BLaER1 (cell line): Measurements from ENCODE around the gene GPAT3.

ENCODE experiments used
- H3K27ac ChIP-seq: shearing (Covaris generic); formaldehyde crosslinking; 2 replicates; pipeline ENCODE4 v1.8.1; 2022
- H3K27me3 ChIP-seq: shearing (Covaris generic); formaldehyde crosslinking; 2 replicates; pipeline ENCODE4 v1.8.1; 2022
- H3K36me3 ChIP-seq: shearing (Covaris generic); formaldehyde crosslinking; 2 replicates; pipeline ENCODE4 v1.8.1; 2022
- H3K4me1 ChIP-seq: shearing (Covaris generic); formaldehyde crosslinking; 2 replicates; pipeline ENCODE4 v1.8.1; 2022
- H3K4me2 ChIP-seq: shearing (Covaris generic); formaldehyde crosslinking; 2 replicates; pipeline ENCODE4 v1.8.1; 2022
- H3K4me3 ChIP-seq: shearing (Covaris generic); formaldehyde crosslinking; 2 replicates; pipeline ENCODE4 v1.8.1; 2022
- H3K9ac ChIP-seq: shearing (Covaris generic); formaldehyde crosslinking; 2 replicates; pipeline ENCODE4 v1.8.1; 2022
- H3K9me3 ChIP-seq: shearing (Covaris generic); formaldehyde crosslinking; 2 replicates; pipeline ENCODE4 v1.8.1; 2022
- H4K20me1 ChIP-seq: shearing (Covaris generic); formaldehyde crosslinking; 2 replicates; pipeline ENCODE4 v1.8.1; 2022
- Cebpa-rat ChIP-seq: shearing (Covaris generic); IDR thresholded peaks from 2 replicates; pipeline ENCODE4 v1.8.1; 2022

Gene GPAT3

GRCh38 chr4:83636930-83637329 is 101.0 kb downstream of the GPAT3 start:
- no peak overlapping the region for H3K27ac ChIP-seq
- no peaks in the 10 kb centered on the region for H3K9me3 ChIP-seq
- no peak overlapping the region for H3K9ac ChIP-seq
- no peak overlapping the region for H3K4me3 ChIP-seq
- H3K4me1 ChIP-seq: no peaks in the 10 kb centered on the region
- H4K20me1 ChIP-seq: no peaks in the 10 kb centered on the region
- H3K4me2 ChIP-seq: no peak overlapping the region
- no peaks in the 10 kb centered on the region for H3K27me3 ChIP-seq
- no peaks in the 10 kb centered on the region for H3K36me3 ChIP-seq
- no peak for TF ChIP-seq Cebpa-rat

DNA sequence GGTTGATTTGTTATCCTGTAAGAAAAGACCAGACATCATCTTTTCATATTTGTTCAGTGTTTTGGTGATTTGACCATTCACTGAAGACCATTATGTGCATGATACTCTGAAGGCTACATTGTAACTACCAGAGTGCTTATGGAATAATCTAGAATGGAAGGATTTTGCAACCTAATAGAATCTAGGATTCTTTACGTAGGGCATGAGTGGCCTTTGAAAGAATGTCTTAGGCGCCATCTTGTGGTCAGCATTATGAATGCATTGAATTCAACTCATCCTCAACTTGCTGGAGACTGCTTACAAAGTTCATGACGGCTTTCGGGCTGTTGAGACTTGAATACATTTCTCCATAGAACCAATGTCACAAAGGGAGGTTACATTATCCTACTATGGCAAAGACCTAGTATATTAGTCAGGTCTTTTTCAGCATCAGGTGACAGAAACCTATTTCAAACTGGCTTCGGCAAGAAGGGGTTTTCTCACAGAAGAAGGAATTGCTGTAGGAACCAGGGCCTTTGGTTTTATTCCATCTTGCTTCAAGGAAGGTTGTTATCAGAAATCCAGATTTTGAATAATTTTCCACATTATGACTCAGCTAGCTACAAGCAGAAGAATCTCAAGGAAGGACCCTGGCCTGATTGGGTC is 104.1 kb downstream of the GPAT3 start:
- Histone ChIP-seq H4K20me1 (no peaks in the 10 kb centered on the region), H3K27ac (no peak overlapping the region), H3K27me3 (no peaks in the 10 kb centered on the region), H3K9ac (no peak overlapping the region), H3K4me3 (no peak overlapping the region), H3K4me1 (no peaks in the 10 kb centered on the region), H3K36me3 (no peaks in the 10 kb centered on the region), H3K4me2 (no peak overlapping the region), H3K9me3 (no peaks in the 10 kb centered on the region)
- TF ChIP-seq Cebpa-rat: no peak

- Histone ChIP-seq H3K27me3 (no peaks in the 10 kb centered on the region), H3K9ac (no peak overlapping the region)
- no peak for TF ChIP-seq Cebpa-rat
Observed at GRCh38 chr4:83643036-83643435, 107.1 kb downstream of the GPAT3 start.

DNA sequence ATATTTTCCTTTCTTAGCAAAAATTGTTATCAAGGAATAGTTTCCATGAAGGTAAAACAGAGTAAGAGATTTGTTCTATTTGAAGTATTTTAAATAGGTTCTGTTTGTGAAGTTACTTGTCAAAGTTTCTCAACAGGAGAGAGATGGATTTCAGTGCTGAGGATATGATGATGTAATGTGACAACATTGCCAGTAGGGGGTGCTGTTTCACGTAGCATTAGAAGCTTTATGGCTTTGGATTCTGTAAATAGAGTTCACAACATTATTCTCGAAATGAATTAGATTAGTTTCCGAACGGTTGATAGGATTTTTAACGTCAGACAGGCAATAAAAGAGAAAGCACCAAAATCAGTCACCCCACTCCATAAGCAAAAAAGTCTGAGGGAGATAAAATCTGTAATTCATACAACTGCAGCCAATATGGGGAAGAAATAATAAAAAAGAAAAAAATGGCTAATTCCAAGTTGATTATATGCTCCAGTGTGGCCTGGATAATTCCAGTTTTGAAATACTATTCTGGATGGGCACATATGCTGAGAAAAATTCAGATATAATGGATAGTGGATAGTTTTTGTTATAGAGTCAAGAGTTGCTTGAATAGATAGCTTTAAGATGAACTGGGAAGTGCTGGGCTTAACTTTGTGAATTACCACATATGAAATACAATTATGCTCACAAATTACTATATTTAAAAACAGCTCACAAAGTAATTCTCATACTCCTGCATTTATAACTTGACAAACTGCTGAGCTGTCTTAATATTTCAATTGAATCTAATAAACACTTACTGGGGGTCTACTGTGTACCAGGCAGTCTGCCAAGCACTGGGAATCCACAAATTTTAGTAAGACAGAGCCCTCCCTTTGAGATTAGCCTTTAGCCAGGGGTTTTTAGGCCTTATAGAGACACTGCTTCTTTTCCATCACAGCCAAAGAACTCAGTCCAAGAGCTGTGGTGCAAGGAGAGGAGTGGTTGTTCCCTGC is 109.1 kb downstream of the GPAT3 start:
- Histone ChIP-seq H3K9me3 (no peaks in the 10 kb centered on the region), H3K36me3 (no peaks in the 10 kb centered on the region), H3K4me3 (no peak overlapping the region), H3K9ac (no peak overlapping the region), H3K4me1 (no peaks in the 10 kb centered on the region), H4K20me1 (no peaks in the 10 kb centered on the region), H3K27me3 (no peaks in the 10 kb centered on the region), H3K4me2 (no peak overlapping the region), H3K27ac (no peak overlapping the region)
- no peak for TF ChIP-seq Cebpa-rat

More at GRCh38 chr4:83643036-83643435, 107.1 kb downstream of the GPAT3 start:
- Histone ChIP-seq H3K36me3 (no peaks in the 10 kb centered on the region), H3K4me1 (no peaks in the 10 kb centered on the region), H3K4me2 (no peak overlapping the region), H3K9me3 (no peaks in the 10 kb centered on the region), H3K4me3 (no peak overlapping the region), H3K27ac (no peak overlapping the region), H4K20me1 (no peaks in the 10 kb centered on the region)

- H3K27ac ChIP-seq: no peak overlapping the region
- TF ChIP-seq Cebpa-rat: no peak
- H3K9me3 ChIP-seq: no peaks in the 10 kb centered on the region
- H4K20me1 ChIP-seq: no peaks in the 10 kb centered on the region
- H3K27me3 ChIP-seq: no peaks in the 10 kb centered on the region
- no peak overlapping the region for H3K4me3 ChIP-seq
- no peak overlapping the region for H3K9ac ChIP-seq
- H3K4me1 ChIP-seq: no peaks in the 10 kb centered on the region
- H3K4me2 ChIP-seq: no peak overlapping the region
- H3K36me3 ChIP-seq: no peaks in the 10 kb centered on the region
Observed at GRCh38 chr4:83646538-83647239, 110.8 kb downstream of the GPAT3 start.

DNA sequence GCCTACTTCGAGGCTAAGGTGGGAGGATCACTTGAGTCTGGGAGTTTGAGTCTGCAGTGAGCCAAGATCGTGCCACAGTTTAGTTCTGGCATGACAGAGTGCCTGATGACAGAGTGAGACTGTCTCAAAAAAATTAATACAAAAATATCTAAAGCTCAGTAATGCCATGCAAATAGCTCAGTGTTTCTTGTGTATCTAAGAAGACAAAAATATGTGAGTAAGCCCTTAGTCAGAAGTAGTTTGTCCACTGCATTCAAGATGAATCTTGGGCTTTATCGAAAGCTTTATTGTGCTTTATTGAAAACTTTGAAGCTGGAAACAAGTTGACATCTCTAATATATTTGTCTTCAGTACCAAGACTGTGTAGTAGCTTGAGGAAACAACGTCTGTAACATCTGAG is 115.9 kb downstream of the GPAT3 start:
- no peaks in the 10 kb centered on the region for H3K4me1 ChIP-seq
- no peaks in the 10 kb centered on the region for H3K9me3 ChIP-seq

More for the DNA sequence above, 115.9 kb downstream of the GPAT3 start:
- H4K20me1 ChIP-seq: no peaks in the 10 kb centered on the region
- H3K27ac ChIP-seq: no peak overlapping the region
- TF ChIP-seq Cebpa-rat: no peak
- no peak overlapping the region for H3K4me3 ChIP-seq
- H3K27me3 ChIP-seq: no peaks in the 10 kb centered on the region
- H3K4me2 ChIP-seq: no peak overlapping the region
- H3K9ac ChIP-seq: no peak overlapping the region
- no peaks in the 10 kb centered on the region for H3K36me3 ChIP-seq
